A549 treated with AZD2906 at 1 μM for 4 hours (cell line): ENCODE data around the gene CERCAM. TPM values are rescaled to one million over a fixed set of nuclear protein-coding genes. Genes with fewer than 3 reads are reported as not detected.

Experiments used
- total RNA-seq: library from RNA; stranded (reverse); fragments of 200-300 nt; extraction: Qiagen RNA extraction; gene quantifications from 5 replicates; pipeline ENCODE4 v1.2.3, GENCODE V29; 2022

CERCAM gene, protein sequence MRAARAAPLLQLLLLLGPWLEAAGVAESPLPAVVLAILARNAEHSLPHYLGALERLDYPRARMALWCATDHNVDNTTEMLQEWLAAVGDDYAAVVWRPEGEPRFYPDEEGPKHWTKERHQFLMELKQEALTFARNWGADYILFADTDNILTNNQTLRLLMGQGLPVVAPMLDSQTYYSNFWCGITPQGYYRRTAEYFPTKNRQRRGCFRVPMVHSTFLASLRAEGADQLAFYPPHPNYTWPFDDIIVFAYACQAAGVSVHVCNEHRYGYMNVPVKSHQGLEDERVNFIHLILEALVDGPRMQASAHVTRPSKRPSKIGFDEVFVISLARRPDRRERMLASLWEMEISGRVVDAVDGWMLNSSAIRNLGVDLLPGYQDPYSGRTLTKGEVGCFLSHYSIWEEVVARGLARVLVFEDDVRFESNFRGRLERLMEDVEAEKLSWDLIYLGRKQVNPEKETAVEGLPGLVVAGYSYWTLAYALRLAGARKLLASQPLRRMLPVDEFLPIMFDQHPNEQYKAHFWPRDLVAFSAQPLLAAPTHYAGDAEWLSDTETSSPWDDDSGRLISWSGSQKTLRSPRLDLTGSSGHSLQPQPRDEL
- 34.2 to 41.0 TPM (median 36.2 TPM) in 5 replicates for total RNA-seq

DNA sequence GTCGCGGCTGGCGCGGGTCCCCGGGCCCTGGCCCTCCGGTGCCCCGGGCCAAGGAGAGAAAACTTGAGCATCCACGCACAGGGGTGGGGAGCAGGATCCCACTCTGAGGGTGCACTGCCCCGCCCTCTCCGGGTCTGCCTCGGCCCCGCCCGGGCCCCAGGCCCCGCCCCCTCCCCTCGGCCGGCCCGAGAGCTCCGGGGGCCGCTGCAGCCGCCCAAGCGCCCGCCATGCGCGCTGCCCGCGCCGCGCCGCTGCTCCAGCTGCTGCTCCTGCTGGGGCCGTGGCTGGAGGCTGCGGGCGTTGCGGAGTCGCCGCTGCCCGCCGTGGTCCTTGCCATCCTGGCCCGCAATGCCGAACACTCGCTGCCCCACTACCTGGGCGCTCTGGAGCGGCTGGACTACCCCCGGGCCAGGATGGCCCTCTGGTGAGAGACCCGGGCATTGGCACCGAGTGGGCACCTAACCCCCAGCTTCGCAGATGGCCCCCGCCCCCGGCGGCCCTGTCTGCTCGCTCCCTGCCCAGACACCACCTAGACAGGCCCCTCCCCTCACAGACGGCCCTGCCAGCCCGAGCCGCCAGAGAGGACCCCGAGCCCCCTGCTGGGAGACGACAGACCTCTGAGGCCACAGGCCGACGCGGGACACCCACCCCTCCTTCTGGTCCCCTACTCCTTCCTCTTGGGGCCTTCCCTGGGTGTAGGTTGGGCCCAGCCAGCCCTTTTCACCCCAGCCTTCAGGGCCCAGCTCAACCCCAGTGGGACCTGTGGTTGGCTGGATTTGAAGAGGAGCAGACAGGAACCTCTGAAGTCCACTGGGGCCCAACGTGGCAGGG lies at the start of gene CERCAM:
TSS of gene CERCAM (plus strand) at position 207 of the 831 bp plus-strand sequence. CDS start at position 228, 21 bp downstream.

DNA sequence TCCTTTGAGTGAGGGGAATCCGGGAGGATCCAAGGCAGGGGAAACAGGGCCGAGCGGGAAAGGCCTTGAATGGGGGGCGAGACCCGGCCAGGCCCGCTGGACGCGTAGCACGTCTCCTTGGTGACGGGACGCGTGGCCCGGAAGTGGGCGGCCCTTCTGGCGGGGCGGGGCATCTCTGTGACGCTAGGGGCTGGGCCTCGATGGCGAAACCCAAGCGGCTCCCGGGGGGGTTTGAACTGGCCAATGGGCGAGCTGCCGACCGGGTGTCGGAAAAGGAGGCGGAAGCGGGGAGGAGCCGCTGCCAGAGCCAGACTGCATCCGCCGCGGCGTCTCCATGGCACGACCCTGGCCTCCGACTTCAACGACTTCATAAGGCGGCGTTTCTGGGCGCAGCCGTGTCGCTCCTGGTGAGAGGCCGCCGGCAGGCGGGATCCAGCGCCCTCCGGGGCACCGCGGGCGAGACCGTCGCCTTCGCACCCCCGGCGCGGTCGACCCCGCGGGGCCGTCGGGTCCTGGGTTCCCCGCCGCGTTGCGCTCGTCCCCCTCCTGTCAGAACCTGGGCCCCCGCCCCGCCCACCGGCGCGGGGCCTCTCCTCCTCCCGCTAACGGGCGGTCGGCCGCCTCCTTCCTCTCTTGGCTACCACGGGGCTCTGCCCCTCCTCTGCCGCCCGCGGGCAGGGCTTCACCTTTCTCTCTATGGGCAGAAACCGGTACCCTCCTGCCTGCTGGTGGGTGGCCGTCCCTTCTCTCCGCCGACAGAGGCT lies 35.4 kb downstream of the CERCAM start, which contains the start of gene ODF2:
TSS of gene ODF2 (plus strand) at position 158 of the 764 bp plus-strand sequence. CDS start at position 244, 86 bp downstream.

Other genes with a start within 250 kb of the CERCAM start
- 64.7 to 91.5 TPM (median 81.8 TPM) in 5 replicates for gene CIZ1, start 229.3 kb upstream of the CERCAM start, total RNA-seq
- gene DNM1, start 217.5 kb upstream of the CERCAM start, total RNA-seq: 78.9 to 89.5 TPM (median 83.5 TPM) in 5 replicates
- gene GOLGA2, start 144.8 kb upstream of the CERCAM start, total RNA-seq: 43.1 to 47.7 TPM (median 46.4 TPM) in 5 replicates
- gene SWI5, start 144.6 kb upstream of the CERCAM start, total RNA-seq: 36.5 to 45.8 TPM (median 43.0 TPM) in 5 replicates
- gene TRUB2, start 98.4 kb upstream of the CERCAM start, total RNA-seq: 40.9 to 49.1 TPM (median 46.8 TPM) in 5 replicates
- 52.2 to 61.8 TPM (median 58.9 TPM) in 5 replicates for gene COQ4, start 98.0 kb upstream of the CERCAM start, total RNA-seq
- gene SLC27A4, start 80.3 kb upstream of the CERCAM start, total RNA-seq: 37.3 to 49.5 TPM (median 45.2 TPM) in 5 replicates
- gene URM1, start 49.5 kb upstream of the CERCAM start, total RNA-seq: 68.1 to 87.1 TPM (median 84.3 TPM) in 5 replicates
- gene ODF2, start 35.1 kb downstream of the CERCAM start, total RNA-seq: 21.7 to 26.4 TPM (median 23.6 TPM) in 5 replicates
- gene GLE1, start 83.9 kb downstream of the CERCAM start, total RNA-seq: 26.5 to 29.0 TPM (median 28.3 TPM) in 5 replicates
- 129 to 153 TPM (median 147 TPM) in 5 replicates for gene SPTAN1, start 131.7 kb downstream of the CERCAM start, total RNA-seq
- 98.9 to 149 TPM (median 138 TPM) in 5 replicates for gene DYNC2I2, start 236.0 kb downstream of the CERCAM start, total RNA-seq